Measurements from ENCODE around the gene PROK1. TPM values are rescaled to one million over a fixed set of nuclear protein-coding genes. Genes with fewer than 3 reads are reported as not detected.

Gene PROK1
- total RNA-seq, 1 experiment from 2014 or later: not detected

DNA sequence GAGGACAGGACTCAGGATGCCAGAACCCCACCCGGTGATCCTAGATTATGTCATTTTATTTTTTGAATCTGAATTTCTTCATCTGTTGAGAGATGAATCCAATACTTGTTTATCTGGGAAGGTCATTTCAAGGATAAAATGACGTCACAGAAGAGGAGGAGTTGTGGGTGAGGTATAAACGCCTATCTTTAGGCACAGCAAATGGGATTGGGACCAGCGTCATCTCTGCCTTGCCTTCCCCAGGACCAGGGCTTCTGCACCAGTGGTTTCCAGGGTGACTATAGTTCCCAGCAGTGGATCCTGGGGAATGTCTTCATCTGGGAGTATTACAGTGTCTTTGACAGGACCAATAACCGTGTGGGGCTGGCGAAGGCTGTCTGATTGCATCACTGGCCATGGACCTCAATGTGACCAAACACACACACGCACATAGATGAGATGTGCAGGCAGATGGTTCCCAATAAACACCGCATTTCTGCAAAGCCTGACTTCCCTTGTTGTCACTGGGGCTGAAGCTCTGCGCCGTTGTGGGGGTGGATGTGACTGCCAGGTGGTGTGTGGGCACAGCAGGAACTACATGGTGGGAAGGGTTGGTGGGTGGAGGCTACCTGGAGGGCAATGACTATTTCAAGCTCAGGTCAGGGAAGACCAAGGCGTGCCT is 40.0 kb downstream of the PROK1 start:
- Mint-ChIP-seq H3K4me3 (ENCODE audit: unreplicated experiment) (no peak overlapping the region), H3K9me3 (ENCODE audit: unreplicated experiment) (no peaks in the 10 kb centered on the region), H3K36me3 (ENCODE audit: insufficient read depth, unreplicated experiment) (peaks cover 47% of the 10 kb centered on the region), H3K27me3 (ENCODE audit: insufficient read depth, unreplicated experiment) (no peaks in the 10 kb centered on the region), H3K4me1 (ENCODE audit: low read depth, unreplicated experiment) (no peaks in the 10 kb centered on the region), H3K27ac (ENCODE audit: unreplicated experiment) (peak overlapping the region; percentile 53)
- H3K4me1 ChIP-seq: 0 out of 2 replicates have a peak, but pooled peaks cover 4% of the 10 kb centered on the region
- no TSS peak for BruUV-seq (replicated peaks)
- POLR2A ChIA-PET: no interaction called here
- H3K27me3 ChIP-seq (replicated peaks; ENCODE audit: control insufficient read depth, insufficient read depth, low read length): no peaks in the 10 kb centered on the region
- no peak overlapping the region for H3K4me3 ChIP-seq (ENCODE audit: low read depth, low read length)
- no peaks in the 10 kb centered on the region for H3K9me3 ChIP-seq
- H3K36me3 ChIP-seq (ENCODE audit: control insufficient read depth, insufficient read depth, low read length): no peaks in the 10 kb centered on the region
- TF ChIP-seq, protein P1, sequence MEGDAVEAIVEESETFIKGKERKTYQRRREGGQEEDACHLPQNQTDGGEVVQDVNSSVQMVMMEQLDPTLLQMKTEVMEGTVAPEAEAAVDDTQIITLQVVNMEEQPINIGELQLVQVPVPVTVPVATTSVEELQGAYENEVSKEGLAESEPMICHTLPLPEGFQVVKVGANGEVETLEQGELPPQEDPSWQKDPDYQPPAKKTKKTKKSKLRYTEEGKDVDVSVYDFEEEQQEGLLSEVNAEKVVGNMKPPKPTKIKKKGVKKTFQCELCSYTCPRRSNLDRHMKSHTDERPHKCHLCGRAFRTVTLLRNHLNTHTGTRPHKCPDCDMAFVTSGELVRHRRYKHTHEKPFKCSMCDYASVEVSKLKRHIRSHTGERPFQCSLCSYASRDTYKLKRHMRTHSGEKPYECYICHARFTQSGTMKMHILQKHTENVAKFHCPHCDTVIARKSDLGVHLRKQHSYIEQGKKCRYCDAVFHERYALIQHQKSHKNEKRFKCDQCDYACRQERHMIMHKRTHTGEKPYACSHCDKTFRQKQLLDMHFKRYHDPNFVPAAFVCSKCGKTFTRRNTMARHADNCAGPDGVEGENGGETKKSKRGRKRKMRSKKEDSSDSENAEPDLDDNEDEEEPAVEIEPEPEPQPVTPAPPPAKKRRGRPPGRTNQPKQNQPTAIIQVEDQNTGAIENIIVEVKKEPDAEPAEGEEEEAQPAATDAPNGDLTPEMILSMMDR (IDR thresholded peaks at IDR 0.05; ENCODE audit: insufficient read depth in 1 of 2, low read depth in 1 of 2, low read length in 1 of 2, severe bottlenecking in 1 of 2, unreplicated experiment in 1 of 2): no peak
- DNase-seq: no peak
- CTCF ChIA-PET: no interaction called here
- intact Hi-C loops (cut with micrococcal nuclease; ENCODE audit: unreplicated experiment): no loop called here

DNA sequence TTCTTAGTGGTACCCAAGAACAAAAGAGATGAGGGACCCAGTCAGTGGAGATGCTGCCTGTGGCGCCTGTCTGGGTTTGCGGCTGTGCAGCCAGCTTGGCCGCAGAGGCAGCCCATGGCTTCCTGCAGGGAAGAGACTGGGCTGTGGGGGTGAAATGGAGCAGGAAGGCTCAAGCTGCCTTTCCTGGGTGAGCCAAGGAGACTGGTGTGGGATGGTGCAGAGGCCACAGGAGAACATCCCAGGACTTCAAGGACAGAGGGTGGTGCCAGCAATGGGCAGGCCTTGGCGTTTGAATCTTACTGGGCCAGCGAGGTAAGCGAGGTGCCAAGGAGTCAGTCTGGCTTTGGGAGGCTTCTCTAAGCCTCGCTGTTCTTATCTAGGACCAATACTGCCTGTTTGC is 41.6 kb downstream of the PROK1 start:
- TF ChIP-seq, protein P1 (IDR thresholded peaks at IDR 0.05; ENCODE audit: insufficient read depth in 1 of 2, low read depth in 1 of 2, low read length in 1 of 2, severe bottlenecking in 1 of 2, unreplicated experiment in 1 of 2): no peak
- no peaks in the 10 kb centered on the region for H3K27me3 Mint-ChIP-seq (ENCODE audit: insufficient read depth, unreplicated experiment)
- no peaks in the 10 kb centered on the region for H3K9me3 ChIP-seq
- no peak for DNase-seq
- no peaks in the 10 kb centered on the region for H3K9me3 Mint-ChIP-seq (ENCODE audit: unreplicated experiment)
- H3K36me3 Mint-ChIP-seq (ENCODE audit: insufficient read depth, unreplicated experiment): peaks cover 32% of the 10 kb centered on the region
- intact Hi-C loops (cut with micrococcal nuclease; ENCODE audit: unreplicated experiment): no loop called here
- ChIA-PET CTCF (no interaction called here), POLR2A (no interaction called here)
- 0 out of 2 replicates have a peak, but pooled peaks cover 4% of the 10 kb centered on the region for H3K4me1 ChIP-seq
- no peak overlapping the region for H3K4me3 ChIP-seq (ENCODE audit: low read depth, low read length)
- no peaks in the 10 kb centered on the region for H3K27me3 ChIP-seq (replicated peaks; ENCODE audit: control insufficient read depth, insufficient read depth, low read length)
- BruUV-seq (replicated peaks): no TSS peak
- no peak overlapping the region for H3K27ac Mint-ChIP-seq (ENCODE audit: unreplicated experiment)
- H3K4me1 Mint-ChIP-seq (ENCODE audit: low read depth, unreplicated experiment): no peaks in the 10 kb centered on the region
- H3K4me3 Mint-ChIP-seq (ENCODE audit: unreplicated experiment): no peak overlapping the region
- H3K36me3 ChIP-seq (ENCODE audit: control insufficient read depth, insufficient read depth, low read length): no peaks in the 10 kb centered on the region

DNA sequence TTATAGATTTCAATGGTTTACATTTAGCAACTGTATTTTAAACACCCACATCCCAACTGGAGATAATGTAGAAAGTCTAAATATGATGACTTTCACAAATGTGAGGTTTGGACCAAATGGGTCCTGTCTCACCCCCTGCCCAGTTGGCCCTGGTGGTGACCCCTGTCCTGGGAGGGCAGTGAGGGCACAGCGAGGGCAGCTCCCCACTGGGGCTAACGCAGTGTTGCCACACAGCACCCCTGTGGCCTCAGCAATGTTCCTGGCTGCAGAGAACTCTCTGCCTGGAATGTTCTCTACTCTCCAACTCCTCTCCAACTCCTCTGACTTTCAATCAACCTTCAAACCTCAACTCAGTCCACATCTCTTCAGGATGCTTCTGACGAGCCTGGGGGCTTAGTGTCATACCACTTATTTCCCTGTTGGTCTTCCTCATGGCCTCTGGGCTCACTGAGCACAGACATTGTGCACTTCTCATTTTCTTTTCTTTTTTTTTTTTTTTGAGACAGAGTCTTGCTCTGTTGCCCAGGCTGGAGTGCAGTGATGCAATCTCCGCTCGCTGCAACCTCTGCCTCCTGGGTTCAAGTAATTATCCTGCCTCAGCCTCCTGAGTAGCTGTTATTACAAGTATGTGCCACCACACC is 42.2 kb downstream of the PROK1 start:
- CTCF ChIA-PET: no interaction called here
- DNase-seq: no peak
- H3K36me3 Mint-ChIP-seq (ENCODE audit: insufficient read depth, unreplicated experiment): peaks cover 26% of the 10 kb centered on the region
- no peak overlapping the region for H3K27ac Mint-ChIP-seq (ENCODE audit: unreplicated experiment)
- no peaks in the 10 kb centered on the region for H3K9me3 ChIP-seq
- 0 out of 2 replicates have a peak, but pooled peaks cover 4% of the 10 kb centered on the region for H3K4me1 ChIP-seq
- TF ChIP-seq, protein P1 (IDR thresholded peaks at IDR 0.05; ENCODE audit: insufficient read depth in 1 of 2, low read depth in 1 of 2, low read length in 1 of 2, severe bottlenecking in 1 of 2, unreplicated experiment in 1 of 2): no peak
- no peaks in the 10 kb centered on the region for H3K36me3 ChIP-seq (ENCODE audit: control insufficient read depth, insufficient read depth, low read length)
- intact Hi-C loops (cut with micrococcal nuclease; ENCODE audit: unreplicated experiment): no loop called here
- POLR2A ChIA-PET: no interaction called here
- H3K4me3 ChIP-seq (ENCODE audit: low read depth, low read length): no peak overlapping the region
- no peaks in the 10 kb centered on the region for H3K27me3 Mint-ChIP-seq (ENCODE audit: insufficient read depth, unreplicated experiment)
- H3K4me1 Mint-ChIP-seq (ENCODE audit: low read depth, unreplicated experiment): no peaks in the 10 kb centered on the region
- H3K4me3 Mint-ChIP-seq (ENCODE audit: unreplicated experiment): no peak overlapping the region
- BruUV-seq (replicated peaks): no TSS peak
- no peaks in the 10 kb centered on the region for H3K9me3 Mint-ChIP-seq (ENCODE audit: unreplicated experiment)
- no peaks in the 10 kb centered on the region for H3K27me3 ChIP-seq (replicated peaks; ENCODE audit: control insufficient read depth, insufficient read depth, low read length)

All from Caco-2 (cell line).